Left ventricle myocardium inferior (tissue), 1 donor: Measurements from ENCODE around the gene CPNE6. TPM values are rescaled to one million over a fixed set of nuclear protein-coding genes. Genes with fewer than 3 reads are reported as not detected.
"Not testable (repeated sequence)": the region's sequence is repeated elsewhere in the genome, so short reads cannot be mapped to it uniquely, and the experiment has no call there.

Experiments
- DNase-seq: peaks from one replicate; pipeline ENCODE4 v3.0.0-alpha.2; 2020
- H3K27ac ChIP-seq: fragments of 200-600 bp; replicated peaks from 2 replicates; pipeline ENCODE4 v1.8.0; 2021
- H3K27me3 ChIP-seq: fragments of 200-600 bp; 2 replicates; pipeline ENCODE4 v1.8.0; 2021; ENCODE audit warnings: low read depth
- H3K36me3 ChIP-seq: fragments of 200-600 bp; 2 replicates; pipeline ENCODE4 v1.8.0; 2021
- H3K4me1 ChIP-seq: fragments of 200-600 bp; 2 replicates; pipeline ENCODE4 v1.8.0; 2021
- H3K4me3 ChIP-seq: fragments of 200-600 bp; 2 replicates; pipeline ENCODE4 v1.8.0; 2021; ENCODE audit warnings: mild to moderate bottlenecking, moderate library complexity
- H3K9me3 ChIP-seq: fragments of 200-600 bp; replicated peaks from 2 replicates; pipeline ENCODE4 v1.8.0; 2021
- intact Hi-C: fragments of 100-400 bp; cut with micrococcal nuclease; formaldehyde crosslinking; loops from one replicate; pipeline ENCODE4 v1.11.0; 2022
- total RNA-seq: library from RNA; stranded (reverse); fragmentation: NEBNext Ultra II Directional; extraction: Animal tissue kit (Norgen Biotek cat#: 25700); gene quantifications from one replicate; pipeline ENCODE4 v1.2.1, GENCODE V29; 2021
- TF ChIP-seq, protein P1 (sequence below): fragments of 200-600 bp; IDR thresholded peaks from 2 replicates; pipeline ENCODE4 v1.8.0; 2021; ENCODE audit warnings: antibody characterized with exemption, mild to moderate bottlenecking, borderline replicate concordance
- donor health status: DM: no; HTN: yes; CAD: no; lungs with severe emphysema.

Gene CPNE6
- total RNA-seq, 1 donor from 2014 or later = not detected

DNA sequence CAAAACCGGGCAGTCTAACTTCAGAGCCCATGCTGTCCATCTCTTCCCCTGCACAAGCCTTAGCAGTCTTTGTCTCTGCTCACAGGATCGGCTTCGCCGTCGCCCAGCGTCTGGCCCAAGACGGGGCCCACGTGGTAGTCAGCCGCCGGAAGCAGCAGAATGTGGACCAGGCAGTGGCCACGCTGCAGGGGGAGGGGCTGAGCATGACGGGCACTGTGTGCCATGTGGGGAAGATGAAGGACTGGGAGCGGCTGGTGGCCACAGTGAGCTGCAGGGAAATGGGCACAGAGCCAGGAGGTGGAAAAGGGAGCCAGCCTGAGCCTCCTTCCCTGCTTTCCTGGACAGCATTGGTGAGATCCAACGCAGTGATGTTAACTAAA lies 33.7 kb upstream of the CPNE6 start:
- peaks cover 18% of the 10 kb centered on the region for H3K4me1 ChIP-seq
- no peak overlapping the region for H3K27ac ChIP-seq
- H3K27me3 ChIP-seq = no peaks in the 10 kb centered on the region
- H3K4me3 ChIP-seq = no peak overlapping the region
- intact Hi-C loops = no loop called here
- TF ChIP-seq, protein P1, sequence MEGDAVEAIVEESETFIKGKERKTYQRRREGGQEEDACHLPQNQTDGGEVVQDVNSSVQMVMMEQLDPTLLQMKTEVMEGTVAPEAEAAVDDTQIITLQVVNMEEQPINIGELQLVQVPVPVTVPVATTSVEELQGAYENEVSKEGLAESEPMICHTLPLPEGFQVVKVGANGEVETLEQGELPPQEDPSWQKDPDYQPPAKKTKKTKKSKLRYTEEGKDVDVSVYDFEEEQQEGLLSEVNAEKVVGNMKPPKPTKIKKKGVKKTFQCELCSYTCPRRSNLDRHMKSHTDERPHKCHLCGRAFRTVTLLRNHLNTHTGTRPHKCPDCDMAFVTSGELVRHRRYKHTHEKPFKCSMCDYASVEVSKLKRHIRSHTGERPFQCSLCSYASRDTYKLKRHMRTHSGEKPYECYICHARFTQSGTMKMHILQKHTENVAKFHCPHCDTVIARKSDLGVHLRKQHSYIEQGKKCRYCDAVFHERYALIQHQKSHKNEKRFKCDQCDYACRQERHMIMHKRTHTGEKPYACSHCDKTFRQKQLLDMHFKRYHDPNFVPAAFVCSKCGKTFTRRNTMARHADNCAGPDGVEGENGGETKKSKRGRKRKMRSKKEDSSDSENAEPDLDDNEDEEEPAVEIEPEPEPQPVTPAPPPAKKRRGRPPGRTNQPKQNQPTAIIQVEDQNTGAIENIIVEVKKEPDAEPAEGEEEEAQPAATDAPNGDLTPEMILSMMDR = no peak
- H3K36me3 ChIP-seq = no peaks in the 10 kb centered on the region
- no peak for DNase-seq
- peaks cover 4% of the 10 kb centered on the region for H3K9me3 ChIP-seq

DNA sequence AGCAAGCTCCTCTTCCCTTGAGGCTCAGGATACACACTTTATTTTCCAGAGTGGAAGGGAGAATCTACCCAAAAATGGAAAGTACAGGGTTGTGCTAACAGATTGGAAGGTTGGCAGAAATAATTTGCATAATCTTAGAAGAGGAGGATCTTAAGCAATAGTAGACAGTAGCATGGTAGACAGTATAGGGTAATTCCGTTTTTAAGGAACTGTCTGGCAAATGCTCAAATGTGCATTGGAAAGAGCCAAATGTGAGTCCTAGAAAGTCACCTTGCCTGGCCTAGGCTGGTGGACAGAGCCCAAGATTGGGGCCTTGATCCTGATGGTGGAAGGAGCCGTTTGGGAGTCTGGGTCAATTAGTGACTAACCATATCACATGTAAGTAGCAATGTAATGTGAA lies 32.7 kb upstream of the CPNE6 start:
- H3K36me3 ChIP-seq = no peaks in the 10 kb centered on the region
- H3K4me3 ChIP-seq = no peak overlapping the region
- no peak overlapping the region for H3K27ac ChIP-seq
- H3K9me3 ChIP-seq = no peaks in the 10 kb centered on the region
- intact Hi-C loops = no loop called here
- peaks cover 18% of the 10 kb centered on the region for H3K4me1 ChIP-seq
- H3K27me3 ChIP-seq = no peaks in the 10 kb centered on the region
- no peak for DNase-seq
- TF ChIP-seq, protein P1 = no peak

DNA sequence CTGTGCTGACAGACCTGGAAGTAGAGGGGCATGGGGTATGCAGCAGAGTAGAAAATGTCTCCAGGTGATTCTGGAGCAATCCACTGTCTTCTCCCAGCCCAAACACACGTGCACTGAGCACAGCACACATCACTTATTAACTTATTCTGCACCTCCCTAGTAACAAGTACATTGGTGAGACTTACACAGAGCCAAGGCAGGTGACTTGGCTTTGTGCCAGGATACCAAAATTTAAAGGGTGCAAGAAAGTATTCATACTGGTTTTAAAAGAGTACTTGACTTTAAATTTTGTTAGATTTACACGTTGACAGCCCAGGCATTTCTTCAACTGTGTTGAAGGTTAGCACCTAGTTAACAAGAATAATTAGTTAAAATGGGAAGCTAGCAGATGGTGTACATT lies 30.7 kb upstream of the CPNE6 start:
- no peaks in the 10 kb centered on the region for H3K36me3 ChIP-seq
- H3K4me3 ChIP-seq = no peak overlapping the region
- H3K27me3 ChIP-seq = no peaks in the 10 kb centered on the region
- no peaks in the 10 kb centered on the region for H3K9me3 ChIP-seq
- H3K4me1 ChIP-seq = peaks cover 17% of the 10 kb centered on the region
- intact Hi-C loops = no loop called here
- no peak for DNase-seq
- H3K27ac ChIP-seq = no peak overlapping the region
- TF ChIP-seq, protein P1 = no peak

DNA sequence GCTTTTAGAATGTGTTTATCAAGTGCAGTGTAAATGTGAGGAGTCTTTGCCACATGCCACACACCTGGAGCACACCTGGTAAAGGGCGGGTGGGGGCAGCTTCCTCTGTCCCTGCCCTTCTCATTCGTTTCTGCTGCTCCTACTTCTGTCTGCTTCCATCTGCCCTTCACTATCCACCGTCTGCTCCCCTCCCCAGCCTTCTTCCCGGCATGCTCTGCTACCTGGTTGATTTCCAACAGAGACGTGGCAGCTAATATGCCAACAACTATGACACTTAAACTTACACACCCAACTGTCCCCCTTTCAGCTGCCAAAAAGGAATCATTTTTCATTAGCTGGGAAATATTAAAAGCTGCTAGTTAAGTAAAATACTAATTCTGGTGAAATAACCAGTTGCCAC lies 28.6 kb upstream of the CPNE6 start:
- H3K4me1 ChIP-seq = no peaks in the 10 kb centered on the region
- H3K4me3 ChIP-seq = no peak overlapping the region
- H3K9me3 ChIP-seq = no peaks in the 10 kb centered on the region
- H3K27ac ChIP-seq = no peak overlapping the region
- no peaks in the 10 kb centered on the region for H3K36me3 ChIP-seq
- TF ChIP-seq, protein P1 = no peak
- no peaks in the 10 kb centered on the region for H3K27me3 ChIP-seq
- intact Hi-C loops = no loop called here
- no peak for DNase-seq

DNA sequence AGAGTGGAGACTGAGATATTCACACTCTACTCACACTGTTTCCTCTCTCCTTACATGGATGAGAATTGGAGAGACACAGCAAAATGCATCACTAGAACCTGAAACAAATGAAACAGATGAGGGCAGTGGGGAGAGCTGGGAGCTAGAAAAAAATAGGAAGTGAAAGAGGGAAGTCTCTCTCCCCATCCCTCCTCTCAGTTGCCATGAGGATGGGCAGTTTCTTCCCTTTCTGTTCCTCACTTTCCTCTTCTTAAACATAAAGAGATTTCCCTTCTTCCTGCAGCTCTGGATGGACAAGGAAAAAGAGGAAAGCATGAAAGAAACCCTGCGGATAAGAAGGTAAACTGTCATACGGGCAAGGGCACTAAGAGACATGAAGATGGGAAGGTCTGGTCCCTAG lies 22.4 kb upstream of the CPNE6 start:
- intact Hi-C loops, DNase-seq: not testable (repeated sequence)

DNA sequence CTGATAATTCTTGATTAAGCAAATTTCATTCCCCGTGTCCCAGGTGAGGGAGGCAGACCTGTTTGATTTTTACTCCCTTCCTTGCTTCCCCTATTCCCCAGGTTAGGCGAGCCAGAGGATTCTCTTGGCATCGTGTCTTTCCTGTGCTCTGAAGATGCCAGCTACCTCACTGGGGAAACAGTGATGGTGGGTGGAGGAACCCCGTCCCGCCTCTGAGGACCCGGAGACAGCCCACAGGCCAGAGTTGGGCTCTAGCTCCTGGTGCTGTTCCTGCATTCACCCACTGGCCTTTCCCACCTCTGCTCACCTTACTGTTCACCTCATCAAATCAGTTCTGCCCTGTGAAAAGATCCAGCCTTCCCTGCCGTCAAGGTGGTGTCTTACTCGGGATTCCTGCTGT lies 20.6 kb upstream of the CPNE6 start:
- H3K4me3 ChIP-seq, intact Hi-C loops, H3K27ac ChIP-seq, H3K36me3 ChIP-seq, DNase-seq, H3K9me3 ChIP-seq: not testable (repeated sequence)
- H3K4me1 ChIP-seq = peaks cover 18% of the 10 kb centered on the region
- peaks cover 17% of the 10 kb centered on the region for H3K27me3 ChIP-seq

More for the DNA sequence above, 22.4 kb upstream of the CPNE6 start:
- H3K27ac ChIP-seq, H3K9me3 ChIP-seq, H3K27me3 ChIP-seq, H3K36me3 ChIP-seq, H3K4me3 ChIP-seq: not testable (repeated sequence)
- peaks cover 18% of the 10 kb centered on the region for H3K4me1 ChIP-seq
